Sciatic nerve (tissue), 2 donors: ENCODE results near the gene CANT1. TPM values are rescaled to one million over a fixed set of nuclear protein-coding genes. Genes with fewer than 3 reads are reported as not detected.

Experiments used
- ATAC-seq: fragments of 200-7000 bp; cut with Tn5 transposase; one replicate; pipeline ENCODE4 v1.9.1; 2020; ENCODE audit warnings: mild to moderate bottlenecking, moderate library complexity
- DNase-seq: peaks from one replicate; pipeline ENCODE4 v3.0.0-alpha.2; 2020; ENCODE audit warnings: low spot score
- intact Hi-C: fragments of 100-400 bp; cut with DNase I; formaldehyde crosslinking; loops from one replicate; pipeline ENCODE4 v1.14.2; 2022
- total RNA-seq: library from RNA; stranded (reverse); fragmentation: NEBNext Ultra II Directional; extraction: Animal tissue kit (Norgen Biotek cat#: 25700); gene quantifications from one replicate; pipeline ENCODE4 v1.2.1, GENCODE V29; 2021
- donor health status: DM: no; HTN: no; CAD: no.
- donor health status: DM: no; HTN: no; CAD: no.

Gene CANT1
- 28.9 TPM for total RNA-seq

DNA sequence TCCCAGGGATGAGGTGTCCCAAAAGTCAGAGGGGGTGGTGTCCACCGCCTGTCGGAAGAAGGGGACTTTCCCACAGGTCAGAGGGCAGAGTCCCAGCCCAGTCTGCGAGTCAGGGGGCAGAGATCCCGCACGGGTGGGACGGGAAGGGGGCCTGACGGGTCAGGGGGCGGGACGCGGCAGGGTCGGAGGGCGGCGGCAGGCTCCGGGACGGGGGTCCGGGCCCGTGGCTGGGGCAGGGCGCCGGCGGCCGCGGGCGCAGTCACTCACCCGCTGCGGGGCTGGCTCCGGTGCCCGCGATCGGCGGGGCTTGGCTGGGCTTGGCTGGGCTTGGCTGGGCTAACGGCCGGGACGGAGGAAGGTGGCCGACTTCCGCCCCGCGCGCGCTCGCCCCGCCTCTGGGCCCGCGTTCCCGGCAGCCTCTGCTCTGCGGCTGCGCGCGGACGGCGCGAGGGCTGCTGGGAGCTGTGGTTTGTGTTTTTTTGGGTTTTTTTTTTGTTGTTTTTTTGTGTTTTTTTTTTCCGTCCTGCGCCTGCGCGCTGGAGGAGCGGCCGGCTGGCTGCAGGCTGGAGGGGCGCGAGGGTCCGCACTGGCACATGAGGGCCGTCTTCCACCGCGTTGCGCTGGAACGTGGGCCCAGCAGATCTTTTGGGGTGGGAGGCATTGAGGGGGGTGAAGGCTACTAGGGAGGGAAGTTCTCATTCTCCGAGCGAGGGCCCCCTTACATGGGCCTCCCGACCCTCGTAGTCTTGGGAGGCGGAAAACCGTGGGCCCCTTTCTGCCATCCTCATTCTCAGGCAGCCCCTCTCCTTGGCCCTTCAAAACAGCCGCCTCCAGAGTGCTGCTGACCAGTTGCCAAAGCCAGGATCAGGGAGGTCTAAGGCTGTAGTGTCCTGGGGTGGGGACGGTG, at the start of gene CANT1:
CANT1 (minus strand) TSS at position 368 of the 907 bp plus-strand sequence. CDS start 12,142 bp downstream, outside the sequence.
- DNase-seq (peak; percentile 91), ATAC-seq (peak; percentile 96)
- intact Hi-C loops, result no loop called here

DNA sequence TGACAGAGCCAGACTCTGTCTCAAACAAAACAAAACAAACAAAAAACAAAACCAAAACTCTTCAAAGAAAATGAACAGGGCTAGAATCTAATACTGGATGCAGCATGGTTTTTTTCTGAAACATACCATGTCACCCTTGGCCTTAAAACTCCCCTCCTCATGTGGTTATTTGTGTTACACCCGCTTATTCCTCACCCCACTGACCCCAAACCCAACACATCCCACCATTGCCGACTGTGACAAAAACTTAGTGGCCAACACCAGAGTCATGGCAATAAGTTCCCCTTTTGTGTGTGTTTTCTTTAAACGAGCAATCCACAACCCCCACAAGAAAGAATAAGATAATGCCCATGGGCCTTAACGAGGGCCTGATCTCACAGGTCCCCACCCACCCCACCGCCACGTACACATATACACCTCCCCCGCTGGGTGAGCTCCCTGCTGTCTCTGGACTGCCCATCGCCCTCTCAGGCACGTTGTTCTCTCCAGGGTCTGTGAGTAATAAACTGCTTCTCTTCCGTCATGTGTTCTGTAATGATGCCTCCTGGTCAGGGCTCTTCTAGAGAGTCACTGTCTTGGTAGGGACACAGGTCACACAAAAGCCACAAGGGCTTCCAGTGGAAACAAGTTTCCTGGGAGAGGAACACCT, 48.3 kb upstream of the CANT1 start:
- no peak for DNase-seq
- ATAC-seq, result no peak
- intact Hi-C loops, result loop anchor here (10.0 kb wide), 1 partner anchor 603 kb away; no protein-coding TSS in a partner anchor

DNA sequence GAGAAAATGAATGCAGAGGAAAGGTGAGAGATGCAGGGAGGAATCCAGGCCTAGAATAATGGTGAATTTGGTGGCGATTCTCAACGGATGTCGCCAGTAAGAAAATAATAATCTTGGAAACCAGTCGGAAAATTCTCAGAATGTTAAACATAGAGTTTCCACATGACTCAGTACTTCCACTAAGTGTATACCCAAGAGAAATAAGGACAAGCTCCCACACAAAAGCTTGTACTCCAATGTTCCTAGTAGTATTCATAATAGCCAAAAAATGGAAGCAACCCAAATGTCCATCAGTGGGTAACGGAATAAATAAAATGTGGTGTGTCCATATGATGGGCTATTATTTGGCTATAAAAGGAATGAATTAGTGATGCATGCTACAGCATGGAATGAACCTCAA, 45.6 kb upstream of the CANT1 start:
- intact Hi-C loops, result loop anchor here (10.0 kb wide), 1 partner anchor 600 kb away; no protein-coding TSS in a partner anchor
- no peak for ATAC-seq
- no peak for DNase-seq

DNA sequence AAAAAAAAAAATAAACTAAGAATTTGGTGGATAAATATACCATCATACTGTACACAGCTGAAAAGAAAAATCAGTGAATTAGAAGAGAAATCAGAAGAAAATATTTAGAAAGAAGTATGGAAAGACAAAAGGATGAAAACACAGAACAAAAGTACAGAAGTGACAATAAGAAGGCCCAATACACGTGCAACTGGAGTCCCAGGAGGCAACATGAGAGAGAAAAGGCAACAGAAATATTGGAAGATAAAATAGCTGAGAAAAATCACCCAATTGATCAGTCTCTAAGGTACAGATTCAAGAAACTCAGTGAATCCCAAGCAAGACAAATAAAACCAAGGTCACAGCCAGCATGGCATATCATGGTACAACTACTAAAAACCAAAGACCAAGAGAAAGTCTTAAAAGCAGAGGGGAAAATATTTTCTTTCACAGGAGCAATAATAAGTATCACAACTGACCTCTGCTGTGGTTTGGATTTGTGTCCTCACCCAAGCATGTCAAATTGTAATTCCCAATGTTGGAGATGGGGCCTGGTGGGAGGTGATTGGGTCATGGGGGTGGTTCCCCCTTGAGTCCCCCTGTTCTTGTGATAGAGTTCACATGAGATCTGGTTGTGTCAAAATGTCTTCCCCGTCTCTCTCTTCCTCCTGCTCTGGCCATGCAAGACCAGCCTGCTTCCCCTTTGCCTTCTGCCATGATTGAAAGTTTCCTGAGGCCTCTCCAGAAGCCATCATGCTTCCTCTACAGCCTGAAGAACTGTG, 44.8 kb upstream of the CANT1 start:
- no peak for DNase-seq
- intact Hi-C loops, result loop anchor here (10.0 kb wide), 1 partner anchor 600 kb away; no protein-coding TSS in a partner anchor

DNA sequence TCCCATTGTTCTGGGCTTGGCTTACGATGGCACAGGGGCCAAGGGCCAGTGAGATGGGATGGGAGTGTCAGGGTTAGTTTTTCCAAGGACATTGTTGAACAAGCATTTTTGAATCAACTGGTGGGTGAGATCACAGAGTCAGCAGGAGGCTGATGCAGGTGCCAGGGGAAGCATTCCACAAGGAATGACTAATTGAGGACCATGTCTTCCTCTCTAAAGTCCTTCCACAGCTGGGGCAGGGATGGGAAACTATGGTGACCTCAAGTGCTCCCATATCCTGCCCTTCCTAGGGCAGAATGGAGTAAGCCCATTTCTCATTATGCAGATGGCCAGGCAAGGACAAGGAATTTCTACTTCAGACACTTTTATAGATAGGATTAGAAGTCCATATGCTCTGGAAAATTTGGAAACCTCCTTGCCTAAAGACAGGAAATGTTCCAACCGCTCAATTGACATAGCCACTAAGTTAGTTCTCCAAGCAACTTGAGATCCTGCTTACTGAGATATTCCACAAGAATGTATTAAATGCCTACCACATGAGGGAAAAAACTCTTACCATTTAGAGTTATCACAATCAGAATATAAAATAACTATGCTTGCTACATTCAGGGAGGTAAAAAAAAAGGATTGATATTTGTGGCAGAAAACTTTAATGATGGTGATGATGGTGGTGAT, 43.8 kb upstream of the CANT1 start:
- DNase-seq (no peak), ATAC-seq (no peak)
- intact Hi-C loops, result loop anchor here (10.0 kb wide), 1 partner anchor 599 kb away; no protein-coding TSS in a partner anchor

More for the DNA sequence above, 44.8 kb upstream of the CANT1 start:
- no peak for ATAC-seq

DNA sequence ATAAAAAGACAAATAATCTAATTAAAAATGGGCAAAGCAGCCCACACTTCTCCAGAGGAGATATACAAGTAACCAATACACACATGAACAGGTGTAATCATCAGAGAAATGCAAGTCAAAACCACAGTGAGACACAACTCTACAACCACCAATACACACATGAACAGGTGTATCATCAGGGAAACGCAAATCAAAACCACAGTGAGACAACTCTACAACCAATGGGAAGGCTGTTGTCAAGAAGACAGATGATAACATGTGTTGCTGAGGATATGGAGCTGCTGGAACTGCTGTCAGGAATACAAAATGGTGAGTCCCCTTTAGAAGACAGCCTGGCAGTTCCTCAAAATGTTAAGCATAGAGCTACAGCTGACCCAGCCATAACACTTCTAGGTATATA, 42.6 kb upstream of the CANT1 start:
- ATAC-seq (no peak), DNase-seq (no peak)
- intact Hi-C loops, result loop anchor here (10.0 kb wide), 1 partner anchor 597 kb away; no protein-coding TSS in a partner anchor

DNA sequence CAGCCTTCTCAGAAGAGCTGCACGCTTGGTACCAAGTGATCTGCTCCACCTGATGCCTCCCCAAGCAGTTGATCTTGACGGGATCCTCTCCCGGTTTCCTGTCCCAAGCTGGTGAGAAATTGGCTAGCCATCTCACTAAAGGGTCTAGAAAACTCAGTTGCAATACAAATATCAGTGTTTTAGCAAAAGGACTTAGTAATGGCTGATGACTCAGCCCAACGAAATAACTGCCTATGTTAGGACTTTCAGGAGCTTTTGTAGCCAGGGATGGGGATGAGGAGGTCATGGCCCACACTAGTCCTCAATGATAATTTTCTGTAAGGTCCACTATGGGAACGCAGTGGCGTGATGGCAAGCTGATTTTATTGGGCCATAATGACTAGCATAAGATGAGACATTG, 41.7 kb upstream of the CANT1 start:
- intact Hi-C loops, result loop anchor here (10.0 kb wide), 1 partner anchor 597 kb away; no protein-coding TSS in a partner anchor
- ATAC-seq (no peak), DNase-seq (peak; percentile 41)

GRCh38 chr17:79050551-79050950, 41.0 kb upstream of the CANT1 start:
- DNase-seq, result no peak
- intact Hi-C loops, result loop anchor here (10.0 kb wide), 1 partner anchor 596 kb away; no protein-coding TSS in a partner anchor
- ATAC-seq, result no peak

DNA sequence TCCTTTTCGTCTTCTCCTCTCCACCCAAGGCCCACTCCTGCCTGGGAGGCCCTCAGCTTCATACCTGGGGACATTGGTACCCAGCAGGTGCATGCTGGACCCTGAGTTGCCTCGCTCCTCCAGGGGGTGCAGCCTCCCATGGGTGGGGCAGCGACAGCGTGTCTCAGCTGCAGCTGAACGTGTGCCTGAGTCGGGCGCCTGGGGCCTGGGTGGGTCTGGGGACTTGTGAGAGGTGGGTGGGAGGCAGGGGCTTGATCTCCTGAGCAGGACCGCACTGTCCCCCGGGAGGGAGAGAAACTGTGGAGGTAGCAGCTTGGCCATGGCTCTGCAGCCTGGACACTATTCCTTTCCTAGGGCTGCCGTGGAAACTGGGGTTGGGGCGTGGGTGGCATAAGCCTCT, 40.3 kb upstream of the CANT1 start:
- DNase-seq (no peak), ATAC-seq (no peak)
- intact Hi-C loops, result loop anchor here (10.0 kb wide), 1 partner anchor 595 kb away; no protein-coding TSS in a partner anchor

- intact Hi-C loops, result no loop called here
- ATAC-seq (no peak), DNase-seq (no peak)
Measured at GRCh38 chr17:79048826-79049755, 39.5 kb upstream of the CANT1 start.

GRCh38 chr17:79047923-79048825, 38.6 kb upstream of the CANT1 start:
- ATAC-seq, result no peak
- intact Hi-C loops, result no loop called here
- no peak for DNase-seq

- ATAC-seq (peak; percentile 68), DNase-seq (no peak)
- intact Hi-C loops, result no loop called here
Measured at GRCh38 chr17:79047291-79047920, 37.8 kb upstream of the CANT1 start.

DNA sequence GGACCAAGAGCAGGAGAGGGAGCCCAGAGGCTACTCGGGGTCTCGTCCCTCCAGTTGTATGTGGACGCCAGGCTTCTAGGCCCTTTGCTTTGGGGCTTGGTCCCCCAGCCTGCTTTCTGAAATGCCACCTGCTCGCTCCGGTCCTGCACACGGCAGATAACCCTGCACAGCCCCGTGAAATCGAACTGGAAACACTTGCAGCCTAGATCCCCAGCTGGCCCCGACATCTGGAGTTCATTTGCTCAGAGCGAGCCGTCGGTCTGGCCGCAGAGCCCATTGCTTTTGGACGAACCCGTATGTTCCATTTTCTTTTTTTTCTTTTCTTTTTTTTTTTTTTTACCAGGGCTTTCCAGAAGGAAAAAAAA, 37.3 kb upstream of the CANT1 start:
- intact Hi-C loops, result no loop called here
- ATAC-seq (peak; percentile 90), DNase-seq (peak; percentile 78)

GRCh38 chr17:79046197-79046915, 36.8 kb upstream of the CANT1 start:
- DNase-seq (peak; percentile 53), ATAC-seq (peak; percentile 68)
- intact Hi-C loops, result no loop called here

DNA sequence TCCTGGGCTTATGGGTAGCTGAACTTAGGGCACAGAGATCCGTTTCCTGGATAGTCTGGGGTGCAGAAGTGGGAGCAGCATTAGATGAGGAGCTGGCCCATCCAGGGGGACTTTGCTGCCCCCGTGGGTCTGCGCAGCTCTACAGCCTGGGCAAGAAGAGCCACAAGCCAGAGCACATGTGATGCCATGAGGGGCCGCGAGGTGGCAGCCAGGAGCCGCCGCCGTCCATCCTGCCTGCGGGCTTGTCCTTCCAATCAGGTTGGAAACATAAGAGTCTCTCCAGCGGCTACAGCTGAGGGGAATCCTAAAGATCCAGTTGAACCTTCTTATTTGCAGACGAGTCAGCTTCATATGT, 36.3 kb upstream of the CANT1 start:
- ATAC-seq, result peak; percentile 83
- DNase-seq, result peak; percentile 86
- intact Hi-C loops, result no loop called here
